ENCODE results near the gene CALY. TPM values are rescaled to one million over a fixed set of nuclear protein-coding genes. Genes with fewer than 3 reads are reported as not detected.
A peak's percentile ranks its signal among the peaks of the same experiment; 100 is the strongest.

CALY gene
- polyA plus RNA-seq, 1 of the 3 experiments (the other 2 are of a cell fraction) = 3.3 TPM

DNA sequence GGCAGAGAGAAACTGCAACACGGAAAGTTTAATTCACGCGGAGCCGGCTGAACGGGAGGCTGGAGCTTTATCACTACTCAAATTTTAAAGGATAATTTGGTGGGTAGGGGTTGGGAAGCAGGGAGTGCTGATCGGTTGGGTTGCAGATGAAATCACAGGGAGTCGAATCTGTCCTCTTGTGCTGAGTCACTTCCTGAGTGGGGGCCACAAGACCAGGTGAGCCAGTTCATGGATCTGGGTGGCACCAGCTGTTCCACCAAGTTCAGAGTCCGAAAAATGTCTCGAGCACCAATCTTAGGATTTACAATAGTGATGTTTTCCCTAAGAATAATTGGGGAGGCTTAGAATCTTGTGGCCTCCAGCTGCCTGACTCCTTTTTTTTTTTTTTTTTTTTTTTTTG is 6.9 kb upstream of the CALY start:
- 16% methylated on average over 9 of the region's 9 CpGs for WGBS (ENCODE audit: low lambda C conversion rate)
- Histone ChIP-seq H3F3A (replicated peaks; ENCODE audit: insufficient read depth) (no peaks in the 10 kb centered on the region), H2AFZ (ENCODE audit: low read depth) (no peak overlapping the region), H3K27me3 (ENCODE audit: insufficient read depth) (peaks cover 55% of the 10 kb centered on the region; the same call in 1 of the 2 replicates), H3K4me1 (ENCODE audit: control insufficient read depth in 1 of 2, insufficient read depth in 2 of 2, low read depth in 1 of 2, low read length in 1 of 2) (peaks cover 0 to 7% of the 10 kb centered on the region in 2 experiments; a peak in 1 of 4 replicates), H3K9ac (no peak overlapping the region), H3K27ac (ENCODE audit: low read depth in 2 of 2, low read length in 1 of 2) (no peak overlapping the region), H4K20me1 (ENCODE audit: insufficient read depth) (no peaks in the 10 kb centered on the region), H3K79me2 (ENCODE audit: insufficient read depth) (no peaks in the 10 kb centered on the region), H3K4me3 (ENCODE audit: low read depth in 2 of 2, low read length in 1 of 2) (no peak overlapping the region), H3K9me3 (no peaks in the 10 kb centered on the region), H3K36me3 (replicated peaks in 1 of 2; ENCODE audit: control insufficient read depth in 1 of 2, insufficient read depth in 2 of 2, low read length in 1 of 2) (no peaks in the 10 kb centered on the region), H3K9me2 (no peaks in the 10 kb centered on the region), H3K4me2 (0 out of 2 replicates have a peak overlapping the region, but pooled peaks have one; percentile 24)
- ChIA-PET CTCF (interaction anchor here (3.3 kb wide), 1 partner anchor 14 kb away, joined by 21 read pairs; no protein-coding TSS in a partner anchor), POLR2A (no interaction called here)
- no peak for DNase-seq
- TF ChIP-seq NFIC (IDR thresholded peaks at IDR 0.05; ENCODE audit: borderline replicate concordance) (no peak), MEF2A (IDR thresholded peaks at IDR 0.05; ENCODE audit: borderline replicate concordance, low read depth) (no peak), GABPA (IDR thresholded peaks at IDR 0.05; ENCODE audit: low read depth) (no peak), RAD21 (IDR thresholded peaks at IDR 0.05; ENCODE audit: low read length) (no peak), FOSL2 (IDR thresholded peaks at IDR 0.05; ENCODE audit: borderline replicate concordance, low read depth) (no peak), ELF1 (IDR thresholded peaks at IDR 0.05) (no peak)

DNA sequence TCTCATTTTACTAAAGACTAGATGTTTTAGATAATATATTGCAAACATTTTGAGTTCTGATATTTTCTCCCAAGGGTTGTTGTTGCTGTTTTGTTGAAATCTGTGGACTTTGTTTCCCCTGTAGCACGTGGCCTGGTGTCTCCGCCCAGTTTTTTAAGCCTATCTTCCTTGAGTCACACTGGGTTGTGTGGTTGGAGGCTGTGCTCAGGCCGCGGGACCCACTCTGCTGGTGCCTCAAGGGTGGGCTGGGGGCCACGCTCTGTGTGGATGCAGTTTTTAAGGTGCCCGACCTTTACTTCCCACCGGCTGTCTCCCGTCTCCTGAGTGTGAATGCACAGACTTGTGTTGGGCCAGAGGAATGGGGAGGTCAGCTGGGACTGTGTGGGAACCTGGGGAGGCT is 6.2 kb upstream of the CALY start:
- WGBS (ENCODE audit: low lambda C conversion rate) = 32% methylated on average over 8 of the region's 8 CpGs
- ChIA-PET CTCF (interaction anchor here (3.3 kb wide), 1 partner anchor 14 kb away, joined by 21 read pairs; no protein-coding TSS in a partner anchor), POLR2A (no interaction called here)
- Histone ChIP-seq H3K9me2 (no peaks in the 10 kb centered on the region), H3K4me3 (ENCODE audit: low read depth in 2 of 2, low read length in 1 of 2) (no peak overlapping the region), H3F3A (replicated peaks; ENCODE audit: insufficient read depth) (no peaks in the 10 kb centered on the region), H3K9me3 (no peaks in the 10 kb centered on the region), H3K27ac (ENCODE audit: low read depth in 2 of 2, low read length in 1 of 2) (no peak overlapping the region), H3K9ac (no peak overlapping the region), H3K36me3 (replicated peaks in 1 of 2; ENCODE audit: control insufficient read depth in 1 of 2, insufficient read depth in 2 of 2, low read length in 1 of 2) (no peaks in the 10 kb centered on the region), H4K20me1 (ENCODE audit: insufficient read depth) (no peaks in the 10 kb centered on the region), H3K4me2 (0 out of 2 replicates have a peak overlapping the region, but pooled peaks have one; percentile 24), H3K4me1 (ENCODE audit: control insufficient read depth in 1 of 2, insufficient read depth in 2 of 2, low read depth in 1 of 2, low read length in 1 of 2) (peaks cover 0 to 7% of the 10 kb centered on the region in 2 experiments; a peak in 1 of 4 replicates), H3K27me3 (ENCODE audit: insufficient read depth) (peaks cover 51% of the 10 kb centered on the region; the same call in 1 of the 2 replicates), H2AFZ (ENCODE audit: low read depth) (no peak overlapping the region), H3K79me2 (ENCODE audit: insufficient read depth) (no peaks in the 10 kb centered on the region)
- TF ChIP-seq MEF2A (IDR thresholded peaks at IDR 0.05; ENCODE audit: borderline replicate concordance, low read depth) (no peak), GABPA (IDR thresholded peaks at IDR 0.05; ENCODE audit: low read depth) (no peak), MXI1 (IDR thresholded peaks at IDR 0.05; ENCODE audit: low read depth, low read length) (no peak)
- TF ChIP-seq, protein P1, sequence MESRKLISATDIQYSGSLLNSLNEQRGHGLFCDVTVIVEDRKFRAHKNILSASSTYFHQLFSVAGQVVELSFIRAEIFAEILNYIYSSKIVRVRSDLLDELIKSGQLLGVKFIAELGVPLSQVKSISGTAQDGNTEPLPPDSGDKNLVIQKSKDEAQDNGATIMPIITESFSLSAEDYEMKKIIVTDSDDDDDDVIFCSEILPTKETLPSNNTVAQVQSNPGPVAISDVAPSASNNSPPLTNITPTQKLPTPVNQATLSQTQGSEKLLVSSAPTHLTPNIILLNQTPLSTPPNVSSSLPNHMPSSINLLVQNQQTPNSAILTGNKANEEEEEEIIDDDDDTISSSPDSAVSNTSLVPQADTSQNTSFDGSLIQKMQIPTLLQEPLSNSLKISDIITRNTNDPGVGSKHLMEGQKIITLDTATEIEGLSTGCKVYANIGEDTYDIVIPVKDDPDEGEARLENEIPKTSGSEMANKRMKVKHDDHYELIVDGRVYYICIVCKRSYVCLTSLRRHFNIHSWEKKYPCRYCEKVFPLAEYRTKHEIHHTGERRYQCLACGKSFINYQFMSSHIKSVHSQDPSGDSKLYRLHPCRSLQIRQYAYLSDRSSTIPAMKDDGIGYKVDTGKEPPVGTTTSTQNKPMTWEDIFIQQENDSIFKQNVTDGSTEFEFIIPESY (IDR thresholded peaks at IDR 0.05; ENCODE audit: borderline replicate concordance, low read depth) = no peak
- DNase-seq = no peak

DNA sequence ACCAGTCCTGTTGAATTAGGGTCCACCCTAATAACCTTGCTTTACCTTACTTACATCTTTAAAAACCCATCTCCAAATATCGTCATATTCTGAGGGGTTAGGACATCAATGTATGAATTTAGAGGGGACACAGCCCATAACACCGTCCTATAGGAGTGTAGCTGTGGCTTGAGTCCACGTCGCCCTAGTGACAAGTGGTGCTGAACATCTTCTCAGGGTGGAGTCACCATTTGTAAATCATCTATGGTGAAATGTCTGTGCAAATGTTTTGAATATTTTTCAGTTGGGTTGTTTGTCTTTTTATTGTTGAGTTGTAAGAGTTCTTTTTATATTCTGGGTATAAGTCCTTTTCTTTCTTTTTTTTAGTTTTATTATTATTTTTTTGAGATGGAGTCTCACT is 5.3 kb upstream of the CALY start:
- Histone ChIP-seq H3K9me2 (no peaks in the 10 kb centered on the region), H4K20me1 (ENCODE audit: insufficient read depth) (no peaks in the 10 kb centered on the region), H3K9me3 (no peaks in the 10 kb centered on the region), H3K79me2 (ENCODE audit: insufficient read depth) (no peaks in the 10 kb centered on the region), H3K9ac (no peak overlapping the region), H3K4me2 (no peak overlapping the region), H3K4me1 (ENCODE audit: control insufficient read depth in 1 of 2, insufficient read depth in 2 of 2, low read depth in 1 of 2, low read length in 1 of 2) (peaks cover 0 to 1% of the 10 kb centered on the region in 2 experiments; a peak in 1 of 4 replicates), H3F3A (replicated peaks; ENCODE audit: insufficient read depth) (no peaks in the 10 kb centered on the region), H3K27me3 (ENCODE audit: insufficient read depth) (peaks cover 53% of the 10 kb centered on the region), H3K27ac (ENCODE audit: low read depth in 2 of 2, low read length in 1 of 2) (no peak overlapping the region), H3K4me3 (ENCODE audit: low read depth in 2 of 2, low read length in 1 of 2) (no peak overlapping the region), H3K36me3 (replicated peaks in 1 of 2; ENCODE audit: control insufficient read depth in 1 of 2, insufficient read depth in 2 of 2, low read length in 1 of 2) (no peaks in the 10 kb centered on the region), H2AFZ (ENCODE audit: low read depth) (no peak overlapping the region)
- ChIA-PET CTCF (interaction anchor here (3.1 kb wide), 1 partner anchor 13 kb away, joined by 19 read pairs; no protein-coding TSS in a partner anchor), POLR2A (no interaction called here)
- DNase-seq = no peak
- TF ChIP-seq CHD2 (IDR thresholded peaks at IDR 0.05; ENCODE audit: low read length, partially characterized antibody) (no peak), TCF12 (IDR thresholded peaks at IDR 0.05) (no peak), RCOR1 (IDR thresholded peaks at IDR 0.05; ENCODE audit: low read length) (no peak), POLR2AphosphoS5 (IDR thresholded peaks at IDR 0.05; ENCODE audit: low read depth, low read length) (no peak), SIN3A (IDR thresholded peaks at IDR 0.05; ENCODE audit: borderline replicate concordance, low read depth, low read length) (no peak), RFX5 (IDR thresholded peaks at IDR 0.05; ENCODE audit: low read length) (no peak), EZH2phosphoT487 (IDR thresholded peaks at IDR 0.05; ENCODE audit: borderline replicate concordance, low read depth) (no peak), TEAD4 (IDR thresholded peaks at IDR 0.05; ENCODE audit: borderline replicate concordance, insufficient read depth) (no peak), RAD21 (IDR thresholded peaks at IDR 0.05; ENCODE audit: low read length) (no peak), EP300 (IDR thresholded peaks at IDR 0.05; ENCODE audit: borderline replicate concordance in 1 of 2, low read depth in 1 of 2, low read length in 1 of 2) (no peak), RXRA (IDR thresholded peaks at IDR 0.05; ENCODE audit: borderline replicate concordance, low read depth) (no peak)
- TF ChIP-seq, protein P2, sequence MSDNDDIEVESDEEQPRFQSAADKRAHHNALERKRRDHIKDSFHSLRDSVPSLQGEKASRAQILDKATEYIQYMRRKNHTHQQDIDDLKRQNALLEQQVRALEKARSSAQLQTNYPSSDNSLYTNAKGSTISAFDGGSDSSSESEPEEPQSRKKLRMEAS (IDR thresholded peaks at IDR 0.05; ENCODE audit: low read depth) = no peak
- TF ChIP-seq, protein P3, sequence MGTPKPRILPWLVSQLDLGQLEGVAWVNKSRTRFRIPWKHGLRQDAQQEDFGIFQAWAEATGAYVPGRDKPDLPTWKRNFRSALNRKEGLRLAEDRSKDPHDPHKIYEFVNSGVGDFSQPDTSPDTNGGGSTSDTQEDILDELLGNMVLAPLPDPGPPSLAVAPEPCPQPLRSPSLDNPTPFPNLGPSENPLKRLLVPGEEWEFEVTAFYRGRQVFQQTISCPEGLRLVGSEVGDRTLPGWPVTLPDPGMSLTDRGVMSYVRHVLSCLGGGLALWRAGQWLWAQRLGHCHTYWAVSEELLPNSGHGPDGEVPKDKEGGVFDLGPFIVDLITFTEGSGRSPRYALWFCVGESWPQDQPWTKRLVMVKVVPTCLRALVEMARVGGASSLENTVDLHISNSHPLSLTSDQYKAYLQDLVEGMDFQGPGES (IDR thresholded peaks at IDR 0.05; ENCODE audit: low read depth, low read length) = no peak
- WGBS (ENCODE audit: low lambda C conversion rate) = 38% methylated on average over 4 of the region's 4 CpGs

Measured in SK-N-SH (cell line).